PFSK-1 (cell line): Measurements from ENCODE around the gene CCNT1.

Source experiments
- FOXP2 ChIP-seq: optimal IDR thresholded peaks from 2 replicates; pipeline ENCODE3; 2011; ENCODE audit warnings: borderline replicate concordance, control low read depth, inconsistent platforms; ENCODE audit not compliant: insufficient read depth; ENCODE audit errors: extremely low read length, extremely low read depth
- POLR2AphosphoS5 ChIP-seq: IDR thresholded peaks from 2 replicates; pipeline ENCODE4 v1.6.1; 2012; ENCODE audit warnings: low read depth, mild to moderate bottlenecking, control low read depth, low read length, moderate library complexity
- REST ChIP-seq, 2 experiments: IDR thresholded peaks; 2 replicates each; pipeline versions ENCODE4 v1.6.1 to v1.8.0; 2011 to 2012; ENCODE audit warnings: low read depth in 2 of 2, low read length in 2 of 2, control low read depth in 1 of 2, inconsistent platforms in 1 of 2, mild to moderate bottlenecking in 1 of 2, moderate library complexity in 1 of 2; ENCODE audit not compliant: insufficient read depth in 1 of 2
- SIN3A ChIP-seq: IDR thresholded peaks from 2 replicates; pipeline ENCODE4 v1.6.1; 2012; ENCODE audit warnings: mild to moderate bottlenecking, low read length, moderate library complexity, borderline replicate concordance; ENCODE audit not compliant: insufficient read depth
- TAF1 ChIP-seq: IDR thresholded peaks from 2 replicates; pipeline ENCODE4 v1.6.1; 2012; ENCODE audit warnings: low read length, control low read depth, borderline replicate concordance; ENCODE audit not compliant: insufficient read depth

- TF ChIP-seq REST (IDR thresholded peaks at IDR 0.05; ENCODE audit: insufficient read depth in 1 of 2, low read depth in 2 of 2, low read length in 2 of 2) (no peak), TAF1 (no peak), POLR2AphosphoS5 (no peak), SIN3A (no peak), FOXP2 (no peak)
These were observed 41.7 kb upstream of the CCNT1 start for GRCh38 chr12:48758186-48758585.
